Thoracic aorta (tissue), 2 donors: ENCODE results near the gene TPGS1. TPM values are rescaled to one million over a fixed set of nuclear protein-coding genes. Genes with fewer than 3 reads are reported as not detected.
A peak's percentile ranks its signal among the peaks of the same experiment; 100 is the strongest.

ENCODE experiments used
- ATAC-seq: fragments of 150-250 bp; one replicate; pipeline ENCODE4 v1.8.0; 2017; ENCODE audit warnings: low read depth; ENCODE audit not compliant: insufficient number of reproducible peaks, low FRiP score
- DNase-seq: peaks from one replicate; pipeline ENCODE4 v3.0.0-alpha.2; 2020; ENCODE audit warnings: low spot score
- H3K27ac ChIP-seq, 2 donors: fragments of 200-600 bp; sonication (generic); 1 replicate in 1 of 2; 2 replicates in 1 of 2; pipeline ENCODE4 v1.5.1; 2016; ENCODE audit warnings: mild to moderate bottlenecking in 2 of 2, moderate library complexity in 2 of 2
- H3K27me3 ChIP-seq: fragments of 200-600 bp; sonication (generic); replicated peaks from 2 replicates; pipeline ENCODE4 v1.6.0; 2016; ENCODE audit warnings: mild to moderate bottlenecking; ENCODE audit not compliant: insufficient read depth
- H3K36me3 ChIP-seq: fragments of 200-600 bp; sonication (generic); one replicate; pipeline ENCODE4 v1.5.1; 2016
- H3K4me1 ChIP-seq, 2 donors: fragments of 200-600 bp; sonication (generic); 1 replicate in 1 of 2; 2 replicates in 1 of 2; pipeline versions ENCODE4 v1.5.1 to v1.6.0; 2016; ENCODE audit warnings: low read depth in 2 of 2, mild to moderate bottlenecking in 1 of 2; ENCODE audit not compliant: control insufficient read depth in 1 of 2
- H3K4me3 ChIP-seq: fragments of 200-600 bp; sonication (generic); 2 replicates; pipeline ENCODE4 v1.5.1; 2016; ENCODE audit warnings: mild to moderate bottlenecking
- H3K9me3 ChIP-seq: fragments of 200-600 bp; sonication (generic); 2 replicates; pipeline ENCODE4 v1.5.1; 2016
- total RNA-seq, 2 donors: library from RNA; depleted of rRNA; stranded (reverse); fragments of >200 nt; gene quantifications; one replicate each; pipeline versions ENCODE4 v1.1.0 to v1.2.3, GENCODE V29; 2016
- TF ChIP-seq, protein P1 (sequence below): fragments of 200-600 bp; sonication (generic); IDR thresholded peaks from one replicate; pipeline ENCODE4 v1.5.1; 2019; ENCODE audit warnings: antibody characterized with exemption

Gene TPGS1
- total RNA-seq, 2 donors from 2014 or later: 34.1 to 94.1 TPM

DNA sequence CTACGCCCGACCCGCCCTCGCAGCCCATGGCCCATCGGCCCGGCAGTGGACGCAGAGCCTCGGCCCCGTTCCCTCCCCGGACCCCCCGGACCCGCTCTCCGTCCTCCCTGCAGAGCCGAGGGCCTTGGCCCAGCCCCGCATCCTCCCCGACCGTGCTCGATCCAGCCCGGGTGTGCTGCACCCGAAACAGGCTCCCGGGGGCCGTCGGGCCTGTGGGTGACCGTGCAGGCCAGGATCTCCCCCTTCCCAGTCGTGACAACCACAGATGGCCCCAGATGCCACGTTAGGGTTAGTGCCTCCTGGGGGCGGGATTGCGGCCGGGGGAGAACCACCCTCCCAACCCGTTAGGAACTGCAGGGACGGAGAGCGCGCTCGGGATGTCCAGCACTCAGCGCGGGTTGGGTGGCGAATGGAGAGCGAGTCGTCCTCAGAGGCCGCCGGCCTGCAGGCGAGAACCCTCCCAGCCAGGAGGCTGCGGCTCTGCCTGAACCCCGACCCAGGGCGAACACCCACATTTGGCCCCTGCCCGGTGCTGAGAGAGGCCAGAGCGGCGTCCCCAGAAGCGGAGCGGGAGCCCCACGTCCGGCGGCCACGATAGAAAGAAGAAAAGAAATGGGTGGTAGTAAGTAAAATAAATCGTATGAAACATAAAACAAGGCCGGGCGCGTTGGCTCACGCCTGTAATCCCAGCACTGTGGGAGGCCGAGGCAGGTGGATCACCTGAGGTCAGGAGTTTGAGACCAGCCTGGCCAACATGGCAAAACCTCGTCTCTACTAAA lies 17.7 kb upstream of the TPGS1 start:
- Histone ChIP-seq H3K27ac (peak overlapping the region; percentile 34 to 92), H3K27me3 (no peaks in the 10 kb centered on the region), H3K4me1 (peaks cover 0 to 8% of the 10 kb centered on the region in 2 donors), H3K9me3 (no peaks in the 10 kb centered on the region), H3K4me3 (peak overlapping the region; percentile 91), H3K36me3 (no peaks in the 10 kb centered on the region)
- DNase-seq (no peak), ATAC-seq (peak; percentile 16)
- TF ChIP-seq, protein P1, sequence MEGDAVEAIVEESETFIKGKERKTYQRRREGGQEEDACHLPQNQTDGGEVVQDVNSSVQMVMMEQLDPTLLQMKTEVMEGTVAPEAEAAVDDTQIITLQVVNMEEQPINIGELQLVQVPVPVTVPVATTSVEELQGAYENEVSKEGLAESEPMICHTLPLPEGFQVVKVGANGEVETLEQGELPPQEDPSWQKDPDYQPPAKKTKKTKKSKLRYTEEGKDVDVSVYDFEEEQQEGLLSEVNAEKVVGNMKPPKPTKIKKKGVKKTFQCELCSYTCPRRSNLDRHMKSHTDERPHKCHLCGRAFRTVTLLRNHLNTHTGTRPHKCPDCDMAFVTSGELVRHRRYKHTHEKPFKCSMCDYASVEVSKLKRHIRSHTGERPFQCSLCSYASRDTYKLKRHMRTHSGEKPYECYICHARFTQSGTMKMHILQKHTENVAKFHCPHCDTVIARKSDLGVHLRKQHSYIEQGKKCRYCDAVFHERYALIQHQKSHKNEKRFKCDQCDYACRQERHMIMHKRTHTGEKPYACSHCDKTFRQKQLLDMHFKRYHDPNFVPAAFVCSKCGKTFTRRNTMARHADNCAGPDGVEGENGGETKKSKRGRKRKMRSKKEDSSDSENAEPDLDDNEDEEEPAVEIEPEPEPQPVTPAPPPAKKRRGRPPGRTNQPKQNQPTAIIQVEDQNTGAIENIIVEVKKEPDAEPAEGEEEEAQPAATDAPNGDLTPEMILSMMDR: no peak

DNA sequence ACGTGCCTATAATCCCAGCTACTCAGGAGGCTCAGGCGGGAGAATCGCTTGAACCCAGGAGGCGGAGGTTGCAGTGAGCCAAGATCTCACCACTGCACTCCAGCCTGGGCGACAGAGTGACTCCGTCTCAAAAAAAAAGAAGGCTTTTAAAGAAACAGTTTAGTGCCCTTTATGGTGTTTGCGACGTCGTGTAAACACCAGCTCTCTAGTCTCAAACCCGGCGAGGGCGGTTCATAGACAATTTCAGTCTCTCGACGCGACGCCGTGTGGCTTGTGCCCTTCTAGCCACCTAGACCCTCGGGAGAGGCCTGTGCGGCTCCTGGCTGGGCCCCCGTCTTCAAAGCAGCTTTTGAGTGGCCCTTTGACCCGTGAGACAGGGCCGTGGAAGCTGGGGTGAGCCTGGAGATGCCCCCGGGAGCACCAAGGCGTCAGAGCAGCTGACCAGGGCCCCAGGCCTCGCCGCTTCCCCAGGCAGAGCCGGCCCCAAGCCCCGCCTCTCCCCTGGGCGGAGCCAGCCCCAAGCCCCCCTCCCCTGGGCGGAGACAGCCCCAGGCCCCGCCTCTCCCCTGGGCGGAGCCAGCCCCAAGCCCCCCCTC lies 16.1 kb upstream of the TPGS1 start:
- DNase-seq: no peak
- H3K27ac ChIP-seq: no peak overlapping the region

DNA sequence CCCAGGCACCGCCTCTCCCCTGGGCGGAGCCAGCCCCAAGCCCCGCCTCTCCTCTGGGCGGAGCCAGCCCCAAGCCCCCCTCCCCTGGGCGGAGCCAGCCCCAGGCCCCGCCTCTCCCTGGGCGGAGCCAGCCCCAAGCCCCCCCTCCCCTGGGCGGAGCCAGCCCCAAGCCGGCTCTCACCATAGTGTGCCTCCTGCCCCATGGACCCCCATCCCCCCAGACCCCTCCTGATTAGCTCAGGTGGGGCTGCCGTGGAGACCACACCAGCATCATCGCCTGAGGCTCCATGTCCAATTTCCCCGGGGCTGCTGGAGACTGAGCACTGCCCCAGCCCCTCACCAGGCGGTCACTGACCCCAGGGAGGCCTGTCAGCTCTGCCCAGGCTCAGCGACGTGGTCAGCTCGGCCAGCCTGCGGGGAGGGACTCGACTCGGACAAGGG lies 15.2 kb upstream of the TPGS1 start:
- H3K4me1 ChIP-seq: peaks cover 0 to 8% of the 10 kb centered on the region in 2 donors
- H3K4me3 ChIP-seq: no peak overlapping the region
- TF ChIP-seq, protein P1: no peak
- no peaks in the 10 kb centered on the region for H3K9me3 ChIP-seq
- H3K36me3 ChIP-seq: no peaks in the 10 kb centered on the region
- no peak overlapping the region for H3K27ac ChIP-seq
- H3K27me3 ChIP-seq: no peaks in the 10 kb centered on the region
- DNase-seq (no peak), ATAC-seq (no peak)

More for the DNA sequence above, 16.1 kb upstream of the TPGS1 start:
- no peak overlapping the region for H3K4me3 ChIP-seq
- H3K4me1 ChIP-seq: peaks cover 0 to 8% of the 10 kb centered on the region in 2 donors
- H3K36me3 ChIP-seq: no peaks in the 10 kb centered on the region
- TF ChIP-seq, protein P1: no peak
- ATAC-seq: no peak
- H3K9me3 ChIP-seq: no peaks in the 10 kb centered on the region
- H3K27me3 ChIP-seq: no peaks in the 10 kb centered on the region

DNA sequence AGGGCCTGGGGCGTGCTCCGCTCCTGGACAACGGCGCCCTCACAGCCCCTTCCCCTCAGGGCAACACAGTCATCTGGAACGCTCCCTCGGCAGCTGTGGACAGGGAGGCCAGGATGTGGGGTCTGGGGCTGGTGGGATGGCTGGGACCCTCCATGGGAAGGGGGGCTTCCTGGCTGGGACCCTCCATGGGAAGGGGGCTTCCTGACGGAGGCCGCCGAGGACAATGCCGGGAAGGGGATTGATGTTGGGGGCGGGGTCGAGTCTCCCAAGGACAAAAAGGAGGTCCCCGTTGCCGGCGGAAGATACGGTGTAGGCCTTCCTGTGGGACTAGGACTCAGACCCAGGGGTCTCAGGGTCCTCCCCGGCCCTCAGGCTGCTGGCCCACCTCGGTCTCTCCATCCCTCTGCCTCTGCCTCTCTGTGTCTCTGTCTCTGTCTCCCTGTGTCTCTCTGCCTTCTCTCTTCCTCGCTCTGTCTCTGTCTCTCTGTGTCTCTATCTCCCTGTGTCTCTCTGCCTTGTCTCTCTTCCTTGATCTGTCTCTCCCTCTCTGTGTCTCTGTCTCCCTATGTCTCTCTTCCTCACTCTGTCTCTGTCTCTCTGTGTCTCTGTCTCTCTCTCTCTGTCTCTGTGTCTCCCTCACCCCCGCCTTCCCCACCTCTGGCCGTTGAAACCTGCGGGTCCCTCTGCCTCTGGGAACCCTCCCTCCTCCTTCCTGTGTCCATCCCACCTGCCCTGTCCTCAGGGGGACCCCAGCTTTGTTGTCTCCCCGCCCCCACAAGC lies 13.7 kb upstream of the TPGS1 start:
- H3K36me3 ChIP-seq: no peaks in the 10 kb centered on the region
- H3K4me1 ChIP-seq: peaks cover 0 to 16% of the 10 kb centered on the region in 2 donors

More for the DNA sequence above, 13.7 kb upstream of the TPGS1 start:
- no peaks in the 10 kb centered on the region for H3K9me3 ChIP-seq
- DNase-seq: no peak
- H3K27ac ChIP-seq: no peak overlapping the region
- H3K27me3 ChIP-seq: peaks cover 6% of the 10 kb centered on the region
- no peak for ATAC-seq
- no peak overlapping the region for H3K4me3 ChIP-seq
- TF ChIP-seq, protein P1: no peak
